ENCODE measurements around the gene CLEC16A.

CLEC16A gene

DNA sequence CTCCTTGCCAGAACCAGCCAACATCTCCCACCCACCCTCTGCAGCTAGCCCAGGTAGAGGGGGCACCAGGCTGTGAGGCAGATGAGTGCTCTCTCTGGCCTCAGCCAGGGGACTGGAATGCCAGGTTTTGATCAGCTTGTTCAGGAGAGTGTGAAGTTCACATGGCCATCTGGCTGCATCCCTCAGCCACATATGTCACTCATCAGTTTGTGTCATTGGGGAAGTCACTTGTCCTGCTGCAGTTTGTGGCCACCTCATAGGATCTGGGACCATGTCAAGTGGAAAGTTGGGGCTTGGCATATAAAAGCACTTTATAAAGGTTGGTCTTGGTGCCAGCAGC is 164.1 kb downstream of the CLEC16A start:
- H3K4me3 ChIP-seq (ENCODE audit: low read depth, low read length), result no peak overlapping the region

DNA sequence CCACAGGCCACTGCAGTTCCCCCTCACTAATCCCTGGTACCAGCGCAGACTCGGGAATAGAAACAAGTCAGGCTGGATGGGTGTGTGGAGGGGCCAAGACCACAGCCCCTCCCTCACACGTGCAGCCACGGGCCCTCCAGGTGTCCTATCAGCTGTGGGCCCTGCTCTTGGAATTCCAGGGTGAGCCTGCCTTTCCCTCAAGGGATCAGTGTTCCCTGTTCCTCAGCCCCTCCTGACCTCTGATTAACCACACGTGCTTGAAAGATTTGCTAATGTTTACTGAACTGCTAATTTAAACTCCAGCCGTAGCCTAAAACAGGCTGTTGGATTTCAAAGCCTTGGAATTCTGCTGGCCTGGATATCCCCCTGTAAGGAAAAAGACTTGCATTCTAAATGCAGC is 165.2 kb downstream of the CLEC16A start:
- H3K4me3 ChIP-seq (ENCODE audit: low read depth, low read length), result no peak overlapping the region

DNA sequence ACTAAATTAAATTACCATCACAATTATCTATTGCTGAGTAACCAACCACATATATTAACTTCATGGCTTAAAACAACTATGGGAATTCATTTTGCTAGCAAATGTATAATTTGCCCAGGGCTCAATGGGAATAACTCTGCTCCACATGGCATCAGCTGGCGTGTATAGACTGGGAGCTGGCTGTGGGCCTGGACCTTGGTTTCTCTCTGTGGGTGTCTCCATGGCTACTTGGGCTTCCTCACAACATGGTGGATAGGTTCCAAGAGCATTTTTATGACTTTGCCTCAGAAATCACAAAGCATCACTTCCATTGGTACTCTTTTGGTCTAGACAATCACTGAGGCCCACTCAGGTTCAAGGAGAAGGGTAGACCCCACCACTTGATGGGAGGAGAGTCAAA is 166.8 kb downstream of the CLEC16A start:
- H3K4me3 ChIP-seq (ENCODE audit: low read depth, low read length), result no peak overlapping the region

DNA sequence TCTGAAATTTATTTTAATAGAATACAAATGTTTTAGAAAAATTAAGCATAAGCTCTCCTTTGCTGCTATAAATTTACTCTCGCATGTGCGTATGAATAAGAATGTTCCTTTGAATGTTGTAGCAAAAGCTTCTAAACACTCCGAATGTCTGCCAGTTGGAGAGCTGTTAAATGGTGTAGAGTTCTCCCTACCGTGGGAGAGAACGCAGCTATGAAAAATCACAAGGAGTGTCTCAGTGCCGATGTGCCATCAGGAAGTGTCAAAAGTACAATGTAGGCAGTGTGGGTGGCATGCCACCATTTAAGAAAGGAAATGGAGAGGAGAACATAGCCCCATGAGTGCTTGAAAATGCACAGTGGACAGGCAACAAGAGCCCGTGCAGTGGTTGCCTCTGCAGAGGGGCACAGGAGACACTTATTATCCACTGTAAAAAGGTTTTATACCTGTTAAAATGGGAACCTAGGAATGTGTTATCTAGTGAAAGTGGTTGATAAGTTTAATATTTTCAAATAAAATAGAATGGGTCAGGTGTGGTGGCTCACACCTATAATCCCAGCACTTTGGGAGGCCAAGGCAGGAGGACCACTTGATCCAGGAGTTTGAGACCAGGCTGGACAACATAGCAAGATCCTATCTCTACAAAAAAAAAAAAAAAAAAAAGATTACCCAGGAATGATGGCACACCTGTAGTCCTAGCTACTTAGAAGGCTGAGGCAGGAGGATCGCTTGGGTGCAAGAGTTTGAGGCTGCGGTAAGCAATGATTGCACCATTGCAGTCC is 167.7 kb downstream of the CLEC16A start:
- no peak overlapping the region for H3K4me3 ChIP-seq (ENCODE audit: low read depth, low read length)

DNA sequence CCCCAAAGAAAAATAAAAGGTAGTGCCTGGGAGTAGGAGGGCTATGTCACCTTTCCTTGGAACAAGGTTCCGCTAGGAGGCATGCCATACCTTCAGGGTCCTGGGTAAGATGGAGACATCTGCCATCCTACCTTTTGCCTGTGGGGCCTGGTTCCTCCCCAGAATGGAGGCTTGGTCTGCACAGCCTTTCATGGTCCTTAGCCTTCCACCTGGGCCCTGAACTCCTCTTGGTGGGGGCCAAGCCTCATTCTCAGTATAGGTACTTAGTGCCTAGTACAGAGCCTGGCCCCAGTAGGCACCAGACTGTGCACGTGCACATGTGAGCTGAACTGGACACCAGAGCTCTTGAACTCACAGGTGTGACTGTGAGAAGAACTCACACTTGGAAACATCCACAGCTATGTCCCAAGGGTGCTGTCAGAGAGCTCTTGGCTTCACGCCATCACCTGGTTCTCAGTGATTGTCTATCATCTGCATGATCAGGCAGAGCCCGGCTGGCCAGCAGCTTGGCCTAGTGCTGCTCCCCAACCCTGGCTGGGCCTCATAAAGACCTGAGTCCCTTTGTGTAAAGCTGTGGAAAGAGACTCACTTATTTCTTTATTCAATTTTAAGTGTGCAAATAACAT is 168.5 kb downstream of the CLEC16A start:
- no peak overlapping the region for H3K4me3 ChIP-seq (ENCODE audit: low read depth, low read length)

DNA sequence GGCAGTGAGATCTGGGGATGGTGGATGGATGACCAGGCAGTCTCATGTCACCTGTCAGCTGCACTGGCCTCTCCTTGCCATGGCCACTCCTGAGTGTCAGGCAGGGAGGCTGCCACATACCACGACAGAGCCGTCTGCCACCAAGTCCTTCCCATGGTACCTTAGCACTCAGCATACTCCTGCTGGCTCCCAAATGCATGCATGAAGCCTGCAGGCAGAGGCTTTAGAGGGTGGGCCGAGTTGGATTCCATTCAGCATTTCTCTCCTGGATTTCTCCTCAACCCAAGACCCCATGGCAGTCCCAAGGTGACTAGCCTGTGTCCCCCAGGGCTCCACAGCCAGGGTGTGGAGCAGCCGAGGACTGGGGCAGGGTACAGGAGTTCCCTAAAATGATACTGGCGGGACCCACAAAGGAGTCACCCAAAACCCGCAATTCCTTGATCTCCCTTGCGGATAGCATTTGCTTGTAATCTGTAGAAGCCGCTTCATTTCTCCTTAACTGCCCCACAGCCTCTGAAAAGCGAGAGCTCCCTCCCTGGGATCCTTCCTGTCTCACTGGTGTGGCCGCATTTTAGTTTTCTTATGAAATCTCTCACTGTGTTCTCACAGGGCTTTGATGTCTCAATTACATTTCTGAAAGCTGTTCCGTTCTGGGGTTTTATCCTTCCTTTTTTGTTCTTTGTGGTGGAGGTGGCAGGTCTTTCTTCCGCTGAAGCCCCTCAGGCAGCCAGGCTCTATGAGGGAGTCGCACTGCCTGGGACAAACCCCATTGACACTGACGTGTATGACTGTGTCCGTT is 170.2 kb downstream of the CLEC16A start:
- H3K4me3 ChIP-seq (ENCODE audit: low read depth, low read length), result no peak overlapping the region

DNA sequence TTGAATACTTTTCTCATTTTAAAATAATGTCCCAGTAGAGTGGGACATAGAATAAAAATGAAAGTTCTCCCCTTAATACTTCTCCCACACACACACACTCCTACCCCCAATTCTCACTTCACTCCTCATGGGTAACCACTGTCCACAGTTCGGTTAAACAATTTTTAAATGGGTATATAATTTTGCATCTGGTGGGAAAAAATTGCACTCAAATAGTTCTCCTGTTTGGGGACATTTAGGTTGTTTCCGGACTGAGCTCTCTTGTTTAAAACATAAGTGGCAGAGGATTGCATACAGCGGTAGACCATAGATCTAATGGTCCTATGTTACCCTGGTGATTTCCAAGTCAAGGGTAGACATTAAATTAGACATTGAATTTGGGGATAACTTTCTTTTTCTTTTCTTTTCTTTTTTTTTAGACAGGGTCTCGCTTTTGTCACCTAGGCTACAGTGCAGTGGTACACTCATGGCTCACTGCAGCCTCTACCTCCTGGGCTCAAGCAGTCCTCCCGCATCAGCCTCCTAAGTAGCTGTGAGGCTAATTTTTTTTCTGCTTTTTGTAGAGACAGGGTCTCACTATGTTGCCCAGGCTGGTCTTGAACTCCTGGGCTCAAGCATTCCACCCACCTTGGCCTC is 173.3 kb downstream of the CLEC16A start:
- H3K4me3 ChIP-seq (ENCODE audit: low read depth, low read length), result no peak overlapping the region

DNA sequence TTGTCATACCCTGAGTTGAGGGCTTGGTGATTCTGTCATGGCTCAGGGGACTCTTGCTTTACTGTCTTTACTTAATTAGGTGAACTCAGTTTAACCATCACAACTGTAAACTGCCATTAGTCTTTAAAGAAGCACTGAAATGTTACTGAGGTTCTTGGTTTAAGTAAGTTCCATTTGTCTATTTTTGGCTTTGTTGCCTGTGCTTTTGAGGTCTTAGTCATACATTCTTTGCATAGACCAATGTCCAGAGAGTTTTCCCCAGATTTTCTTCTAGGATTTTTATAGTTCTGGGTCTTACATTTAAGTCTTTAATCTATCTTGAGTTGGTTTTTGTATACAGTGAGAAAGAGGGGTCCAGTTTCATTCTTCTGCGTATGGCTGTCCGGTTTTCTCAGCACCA is 174.1 kb downstream of the CLEC16A start:
- no peak overlapping the region for H3K4me3 ChIP-seq (ENCODE audit: low read depth, low read length)

DNA sequence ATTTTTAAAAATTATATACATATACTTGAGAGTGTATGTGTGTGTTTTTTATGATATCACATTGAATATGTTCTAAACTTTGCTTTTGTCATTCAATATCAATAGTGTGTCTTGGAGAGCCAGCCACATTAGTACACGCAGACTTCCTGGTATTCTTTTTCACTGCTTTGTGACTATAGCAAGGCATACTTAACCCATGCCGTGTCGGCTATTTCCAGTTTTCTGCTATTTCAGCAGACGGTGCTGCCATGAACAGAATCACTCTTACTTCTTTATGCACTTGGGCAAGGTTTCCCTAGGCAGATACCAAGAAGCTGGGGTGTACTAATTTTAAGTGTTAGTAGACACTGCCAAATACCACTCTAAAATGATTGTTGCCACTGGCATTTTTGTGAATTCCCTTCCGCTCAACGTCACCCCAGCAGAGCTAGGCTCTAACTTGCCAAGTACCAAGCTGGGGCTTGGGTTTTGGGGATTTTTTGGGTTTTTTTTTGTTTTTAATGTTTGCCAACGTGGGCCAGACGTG is 176.8 kb downstream of the CLEC16A start:
- H3K4me3 ChIP-seq (ENCODE audit: low read depth, low read length), result no peak overlapping the region

DNA sequence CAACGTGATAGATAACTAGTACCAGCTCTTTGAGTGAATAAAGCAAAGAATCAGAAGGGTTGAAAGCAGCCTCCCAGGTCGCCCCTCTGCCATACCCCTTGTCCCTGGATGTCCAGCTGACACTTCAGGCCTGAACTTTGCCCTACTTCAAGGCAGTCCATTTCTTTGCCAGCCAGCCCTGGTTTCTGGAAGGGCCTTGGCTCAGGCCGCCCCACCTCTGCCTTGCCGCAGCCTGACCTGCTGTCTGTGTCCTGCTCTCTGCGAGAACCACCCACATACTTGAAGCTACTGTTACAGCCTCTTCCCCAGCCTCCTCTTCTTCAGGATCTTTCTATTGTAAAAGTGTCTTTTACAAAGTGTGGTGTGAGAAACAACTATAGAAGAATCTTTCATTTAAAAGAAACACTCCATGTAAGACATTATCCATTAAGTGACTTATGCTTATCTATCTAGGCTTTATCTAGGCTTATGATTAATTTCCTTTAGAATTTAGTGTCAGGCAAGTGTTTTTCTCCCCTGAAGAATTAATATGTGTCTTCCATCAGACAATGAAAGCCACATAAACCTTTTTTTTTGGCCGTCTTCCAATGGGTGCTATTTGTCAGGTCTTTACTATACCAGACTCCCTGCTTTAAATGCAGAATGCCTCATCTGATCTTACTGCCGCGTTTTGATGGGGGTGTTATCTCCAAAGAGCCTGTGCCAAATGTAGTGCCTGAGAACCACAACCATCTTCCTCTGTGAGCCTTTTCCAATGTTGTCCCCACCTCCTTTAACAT is 177.7 kb downstream of the CLEC16A start:
- no peak overlapping the region for H3K4me3 ChIP-seq (ENCODE audit: low read depth, low read length)

DNA sequence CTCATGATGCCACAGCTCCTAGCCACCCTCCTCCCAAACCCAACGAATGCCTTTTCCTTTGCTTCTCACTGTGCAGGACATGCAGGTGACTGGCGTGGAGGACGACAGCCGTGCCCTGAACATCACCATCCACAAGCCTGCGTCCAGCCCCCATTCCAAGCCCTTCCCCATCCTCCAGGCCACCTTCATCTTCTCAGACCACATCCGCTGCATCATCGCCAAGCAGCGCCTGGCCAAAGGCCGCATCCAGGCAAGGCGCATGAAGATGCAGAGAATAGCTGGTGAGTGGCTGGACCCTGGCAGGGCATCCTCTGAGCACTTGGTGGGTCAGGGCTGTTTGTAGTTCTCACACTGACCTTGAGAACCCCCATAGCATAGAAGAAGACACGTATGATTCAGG is 179.3 kb downstream of the CLEC16A start:
- no peak overlapping the region for H3K4me3 ChIP-seq (ENCODE audit: low read depth, low read length)

DNA sequence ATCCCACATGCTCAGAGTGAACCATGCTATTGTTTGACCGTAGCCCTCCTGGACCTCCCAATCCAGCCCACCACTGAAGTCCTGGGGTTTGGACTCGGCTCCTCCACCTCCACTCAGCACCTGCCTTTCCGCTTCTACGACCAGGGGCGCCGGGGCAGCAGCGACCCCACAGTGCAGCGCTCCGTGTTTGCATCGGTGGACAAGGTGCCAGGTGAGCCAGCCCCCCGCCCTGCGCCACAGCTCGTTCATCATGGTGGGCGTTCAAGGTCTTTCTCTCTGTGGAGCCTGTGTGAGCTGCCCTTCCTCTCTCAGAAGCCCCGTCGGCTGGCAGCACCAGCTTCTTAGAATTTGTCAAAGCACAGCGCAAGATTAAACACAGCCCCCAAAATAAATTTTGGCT is 181.6 kb downstream of the CLEC16A start:
- H3K4me3 ChIP-seq (ENCODE audit: low read depth, low read length), result no peak overlapping the region

DNA sequence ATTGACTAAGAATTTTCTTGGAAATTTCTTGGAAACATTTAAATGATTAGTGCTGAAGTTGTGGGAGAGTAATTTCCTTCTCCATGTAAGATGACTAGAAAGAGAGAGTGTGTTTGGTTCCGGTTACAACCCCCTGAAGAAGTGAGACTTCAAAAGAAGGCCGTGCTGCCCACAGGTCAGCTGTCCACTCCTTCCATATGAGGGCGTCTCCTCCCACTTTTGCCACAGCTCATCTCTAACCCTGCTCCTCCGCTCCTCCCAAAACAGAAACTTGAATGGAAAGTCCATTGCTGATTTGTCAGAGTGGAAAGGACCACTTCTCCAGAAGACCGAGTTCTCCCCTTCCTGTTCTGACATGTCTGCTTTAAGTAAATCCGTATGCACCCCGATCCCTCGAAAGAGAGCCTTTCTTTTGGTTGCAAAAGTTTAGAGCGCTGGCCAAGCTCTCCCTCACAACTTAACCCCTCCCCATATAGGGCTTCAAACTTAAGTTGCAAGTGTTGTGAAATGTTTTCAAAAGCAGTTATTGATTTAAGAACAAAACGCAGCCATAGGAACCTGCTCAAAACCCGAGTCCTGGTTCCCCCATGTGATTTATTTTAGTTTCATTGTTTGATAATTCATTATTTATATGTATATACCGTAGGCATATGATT is 182.2 kb downstream of the CLEC16A start:
- H3K4me3 ChIP-seq (ENCODE audit: low read depth, low read length), result no peak overlapping the region

DNA sequence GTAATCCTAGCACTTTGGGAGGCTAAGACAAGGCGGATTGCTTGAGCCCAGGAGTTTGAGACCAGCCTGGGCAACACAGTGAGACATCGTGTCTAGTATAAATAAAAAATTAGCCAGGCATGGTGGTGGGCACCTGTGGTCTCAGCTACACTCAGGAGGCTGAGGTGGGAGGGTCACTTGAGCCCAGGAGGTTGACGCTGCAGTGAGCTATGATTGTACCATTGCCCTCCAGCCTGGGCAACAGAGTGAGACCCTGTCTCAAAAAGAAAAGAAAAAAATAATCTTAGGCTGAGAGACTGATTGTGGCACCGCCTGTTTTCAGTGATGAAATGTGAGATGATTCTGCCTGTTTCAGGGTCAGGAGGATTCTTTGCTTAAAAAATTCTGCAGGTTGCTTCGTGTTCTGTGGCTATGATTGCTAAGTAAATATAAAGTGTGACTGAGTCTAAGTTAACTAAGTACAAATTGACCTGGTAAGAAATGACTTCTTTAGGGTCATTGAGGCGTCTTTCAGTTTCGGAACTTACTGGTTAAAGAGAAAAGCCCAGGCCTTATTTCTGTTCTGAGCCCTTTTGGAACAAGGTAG is 183.3 kb downstream of the CLEC16A start:
- no peak overlapping the region for H3K4me3 ChIP-seq (ENCODE audit: low read depth, low read length)

DNA sequence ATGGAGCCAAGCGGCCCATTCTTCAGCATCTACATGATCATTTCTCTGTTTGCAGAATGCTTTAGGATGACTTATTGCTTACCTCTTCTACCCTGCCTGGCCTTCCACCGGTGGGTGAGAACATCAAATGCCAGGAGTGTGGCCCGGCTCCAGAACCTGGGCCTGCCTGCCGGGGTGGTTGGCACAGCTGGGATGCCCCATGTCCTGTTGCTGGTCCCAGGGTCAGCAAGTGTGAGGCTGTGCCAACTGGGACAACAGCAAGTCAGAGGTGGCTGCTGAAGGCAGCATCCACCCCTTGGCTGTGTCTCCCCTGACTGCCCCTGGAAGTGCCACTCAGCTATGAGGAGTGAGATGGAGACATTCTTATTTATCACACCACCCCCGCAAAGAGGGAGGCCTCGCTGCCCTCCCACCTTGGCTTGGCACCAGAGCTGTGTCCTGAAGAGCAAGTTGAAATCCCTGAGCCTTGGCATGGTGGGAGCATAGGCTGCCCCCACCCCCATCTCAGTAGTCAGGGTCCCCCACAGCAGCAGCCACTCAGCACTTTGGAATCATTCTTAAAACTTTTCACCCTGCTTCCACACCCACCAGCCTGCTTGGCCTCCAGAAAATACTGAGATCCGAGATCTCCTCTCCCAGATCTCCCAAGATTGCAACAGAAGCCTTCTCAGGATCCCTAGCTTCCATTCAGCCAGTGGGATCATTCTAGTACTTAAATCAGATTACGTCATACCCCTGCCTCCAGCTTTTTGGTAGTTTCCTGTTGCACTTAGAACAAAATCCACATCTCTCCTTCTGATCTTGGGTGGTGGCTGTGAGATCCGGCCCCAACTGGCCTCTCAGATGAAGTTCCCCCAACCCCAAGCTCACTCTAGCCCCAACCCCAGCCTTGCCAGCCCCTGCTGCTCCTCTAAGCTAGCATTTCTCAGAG is 184.1 kb downstream of the CLEC16A start:
- H3K4me3 ChIP-seq (ENCODE audit: low read depth, low read length), result no peak overlapping the region

DNA sequence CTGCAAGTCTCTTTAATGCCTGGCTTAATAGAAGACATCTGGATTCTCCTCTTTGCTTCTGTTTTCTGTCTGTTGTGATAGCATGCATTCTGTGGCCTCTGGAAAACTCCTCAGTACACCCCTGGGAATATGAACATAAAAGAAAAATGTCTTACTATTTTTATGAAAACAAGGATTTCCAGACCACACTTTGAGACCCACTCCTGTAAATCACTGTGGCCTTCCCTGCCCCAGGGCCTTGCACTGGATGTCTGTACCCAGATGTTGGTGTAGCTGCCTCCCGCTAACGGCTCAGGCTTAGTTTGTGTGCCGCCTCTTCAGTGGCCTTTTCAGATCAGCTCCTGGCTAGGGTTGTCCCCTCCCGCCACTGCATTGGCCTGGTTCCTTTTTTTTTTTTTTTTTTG is 185.0 kb downstream of the CLEC16A start:
- H3K4me3 ChIP-seq (ENCODE audit: low read depth, low read length), result no peak overlapping the region

DNA sequence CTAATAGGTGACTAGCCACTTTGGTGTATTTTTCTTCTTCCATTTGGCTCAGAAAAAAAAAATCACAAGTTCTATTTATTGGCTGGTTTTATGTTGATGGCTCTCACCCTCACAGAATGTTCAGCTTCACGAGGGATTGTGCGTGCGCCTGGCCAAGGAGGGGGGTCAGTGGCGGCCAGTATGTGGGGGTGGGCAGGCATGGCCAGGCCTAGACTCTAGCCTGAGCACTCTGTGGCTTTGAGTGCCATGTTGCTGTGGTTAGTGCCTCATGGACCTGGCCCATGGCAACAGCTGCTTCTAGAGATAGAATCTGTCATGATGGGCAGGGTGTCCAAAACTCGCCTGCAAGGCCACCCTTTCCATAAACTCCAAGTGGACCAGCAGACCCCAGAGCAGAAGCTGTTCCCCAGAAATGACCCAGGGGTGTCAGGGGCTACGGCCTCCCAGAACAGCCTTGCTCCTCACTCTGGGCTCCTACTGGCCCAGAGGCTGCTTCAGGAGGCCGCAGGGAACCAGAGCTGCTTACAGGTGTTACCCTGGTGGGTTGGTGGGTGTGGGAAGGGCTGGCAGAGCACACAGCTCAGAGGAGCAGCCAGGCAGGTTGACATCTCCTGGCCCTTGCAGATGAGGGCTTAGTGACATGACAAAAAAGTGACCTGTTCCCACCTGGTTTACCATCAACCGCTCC is 186.8 kb downstream of the CLEC16A start:
- H3K4me3 ChIP-seq (ENCODE audit: low read depth, low read length), result no peak overlapping the region

DNA sequence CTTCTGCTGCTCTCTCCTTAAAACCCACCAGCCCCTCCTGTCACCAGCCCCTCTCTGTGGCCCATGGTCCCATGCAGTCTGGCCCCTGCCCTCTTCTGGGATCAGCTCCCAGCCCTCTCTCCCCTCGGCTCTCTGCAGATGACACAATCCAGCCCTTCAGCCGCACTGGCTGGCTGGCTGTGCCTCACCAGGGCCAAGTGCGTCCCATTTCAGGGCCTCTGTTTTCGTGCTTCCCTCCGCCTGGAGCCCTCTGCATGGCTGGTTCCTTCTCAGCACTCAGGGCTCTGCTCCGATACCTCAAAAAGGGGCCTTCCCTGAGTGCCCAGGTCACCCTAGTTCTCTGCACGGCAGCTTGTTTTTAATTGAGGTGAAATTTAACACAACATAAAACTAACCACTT is 187.3 kb downstream of the CLEC16A start:
- no peak overlapping the region for H3K4me3 ChIP-seq (ENCODE audit: low read depth, low read length)
